Glutamatergic neuron (in vitro differentiated cells): Measurements from ENCODE around the gene NADSYN1. TPM values are rescaled to one million over a fixed set of nuclear protein-coding genes. Genes with fewer than 3 reads are reported as not detected.

ENCODE experiments used
- DNase-seq: peaks from one replicate; pipeline ENCODE4 v3.0.0; 2022
- H3K27ac Mint-ChIP-seq: one replicate; pipeline ENCODE4 v1.8.0; 2020; ENCODE audit warnings: mild to moderate bottlenecking, mixed read lengths, inconsistent platforms; ENCODE audit not compliant: unreplicated experiment
- H3K27me3 Mint-ChIP-seq: one replicate; pipeline ENCODE4 v1.8.0; 2020; ENCODE audit warnings: mild to moderate bottlenecking, moderate library complexity, mixed read lengths, inconsistent platforms; ENCODE audit not compliant: unreplicated experiment
- H3K36me3 Mint-ChIP-seq: one replicate; pipeline ENCODE4 v1.8.0; 2020; ENCODE audit warnings: mild to moderate bottlenecking, mixed read lengths, inconsistent platforms; ENCODE audit not compliant: unreplicated experiment
- H3K4me1 Mint-ChIP-seq: one replicate; pipeline ENCODE4 v1.8.0; 2020; ENCODE audit warnings: mild to moderate bottlenecking, low read depth, mixed read lengths, inconsistent platforms; ENCODE audit not compliant: unreplicated experiment
- H3K4me3 Mint-ChIP-seq: one replicate; pipeline ENCODE4 v1.8.0; 2020; ENCODE audit warnings: mild to moderate bottlenecking, mixed read lengths, inconsistent platforms; ENCODE audit not compliant: unreplicated experiment
- H3K9me3 Mint-ChIP-seq: one replicate; pipeline ENCODE4 v1.8.0; 2020; ENCODE audit warnings: mild to moderate bottlenecking, moderate library complexity, mixed read lengths, inconsistent platforms; ENCODE audit not compliant: unreplicated experiment
- total RNA-seq: library from RNA; stranded (reverse); fragmentation: NEBNext Ultra II Directional; extraction: Animal tissue kit (Norgen Biotek cat#: 25700); gene quantifications from one replicate; pipeline ENCODE4 v1.2.1, GENCODE V29; 2021; ENCODE audit not compliant: unreplicated experiment
- TF ChIP-seq, protein P1 (sequence below): fragments of 200-600 bp; sonication (generic); IDR thresholded peaks from one replicate; pipeline ENCODE4 v1.5.0; 2021; ENCODE audit not compliant: partially characterized antibody, unreplicated experiment

Gene NADSYN1
- total RNA-seq, 1 donor from 2014 or later, result 78.2 TPM

DNA sequence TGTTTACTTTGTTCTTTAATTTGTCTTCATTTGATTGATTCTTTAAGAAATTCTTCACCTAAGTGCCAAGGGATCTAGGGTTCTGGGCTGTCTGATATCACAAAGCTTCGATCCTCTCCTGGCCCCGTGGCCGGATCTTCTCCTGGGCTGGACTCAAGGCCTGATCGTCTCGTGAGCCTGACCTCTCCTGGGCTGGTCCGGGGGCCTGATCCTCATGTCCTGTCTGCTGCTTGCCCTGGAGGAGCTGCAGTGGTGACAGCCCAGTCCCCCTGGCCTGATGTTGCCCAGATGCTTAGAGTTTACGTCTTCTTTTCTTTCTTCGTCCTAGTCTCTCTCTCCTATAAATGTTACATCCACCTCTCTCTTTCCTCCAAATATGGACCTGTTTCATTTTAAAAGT, 3.3 kb downstream of the NADSYN1 start:
- H3K27ac Mint-ChIP-seq, result no peak overlapping the region
- peaks cover 12% of the 10 kb centered on the region for H3K27me3 Mint-ChIP-seq
- H3K9me3 Mint-ChIP-seq, result peaks cover 10% of the 10 kb centered on the region
- H3K4me3 Mint-ChIP-seq, result no peak overlapping the region
- H3K36me3 Mint-ChIP-seq, result peaks cover 11% of the 10 kb centered on the region
- TF ChIP-seq, protein P1, sequence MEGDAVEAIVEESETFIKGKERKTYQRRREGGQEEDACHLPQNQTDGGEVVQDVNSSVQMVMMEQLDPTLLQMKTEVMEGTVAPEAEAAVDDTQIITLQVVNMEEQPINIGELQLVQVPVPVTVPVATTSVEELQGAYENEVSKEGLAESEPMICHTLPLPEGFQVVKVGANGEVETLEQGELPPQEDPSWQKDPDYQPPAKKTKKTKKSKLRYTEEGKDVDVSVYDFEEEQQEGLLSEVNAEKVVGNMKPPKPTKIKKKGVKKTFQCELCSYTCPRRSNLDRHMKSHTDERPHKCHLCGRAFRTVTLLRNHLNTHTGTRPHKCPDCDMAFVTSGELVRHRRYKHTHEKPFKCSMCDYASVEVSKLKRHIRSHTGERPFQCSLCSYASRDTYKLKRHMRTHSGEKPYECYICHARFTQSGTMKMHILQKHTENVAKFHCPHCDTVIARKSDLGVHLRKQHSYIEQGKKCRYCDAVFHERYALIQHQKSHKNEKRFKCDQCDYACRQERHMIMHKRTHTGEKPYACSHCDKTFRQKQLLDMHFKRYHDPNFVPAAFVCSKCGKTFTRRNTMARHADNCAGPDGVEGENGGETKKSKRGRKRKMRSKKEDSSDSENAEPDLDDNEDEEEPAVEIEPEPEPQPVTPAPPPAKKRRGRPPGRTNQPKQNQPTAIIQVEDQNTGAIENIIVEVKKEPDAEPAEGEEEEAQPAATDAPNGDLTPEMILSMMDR, result no peak
- H3K4me1 Mint-ChIP-seq, result peaks cover 18% of the 10 kb centered on the region
- no peak for DNase-seq

- H3K4me3 Mint-ChIP-seq, result no peak overlapping the region
- TF ChIP-seq, protein P1, result no peak
- peak; percentile 7 for DNase-seq
- H3K27me3 Mint-ChIP-seq, result peaks cover 11% of the 10 kb centered on the region
- H3K27ac Mint-ChIP-seq, result no peak overlapping the region
- H3K36me3 Mint-ChIP-seq, result peaks cover 11% of the 10 kb centered on the region
- H3K9me3 Mint-ChIP-seq, result peaks cover 8% of the 10 kb centered on the region
- H3K4me1 Mint-ChIP-seq, result peaks cover 13% of the 10 kb centered on the region
Measured at GRCh38 chr11:71456831-71457230, 3.8 kb downstream of the NADSYN1 start.

- Mint-ChIP-seq H3K36me3 (peaks cover 11% of the 10 kb centered on the region), H3K27me3 (peaks cover 5% of the 10 kb centered on the region), H3K4me3 (no peak overlapping the region), H3K9me3 (peaks cover 5% of the 10 kb centered on the region), H3K27ac (no peak overlapping the region), H3K4me1 (peaks cover 5% of the 10 kb centered on the region)
- DNase-seq, result peak; percentile 2
- TF ChIP-seq, protein P1, result no peak
Measured at GRCh38 chr11:71458146-71459070, 5.4 kb downstream of the NADSYN1 start.

GRCh38 chr11:71459076-71459766, 6.2 kb downstream of the NADSYN1 start:
- peaks cover 11% of the 10 kb centered on the region for H3K36me3 Mint-ChIP-seq
- TF ChIP-seq, protein P1, result no peak
- DNase-seq, result peak; percentile 3
- H3K4me1 Mint-ChIP-seq, result peaks cover 3% of the 10 kb centered on the region
- H3K4me3 Mint-ChIP-seq, result no peak overlapping the region
- peak overlapping the region; percentile 53 for H3K27ac Mint-ChIP-seq
- H3K27me3 Mint-ChIP-seq, result peaks cover 5% of the 10 kb centered on the region
- H3K9me3 Mint-ChIP-seq, result peaks cover 4% of the 10 kb centered on the region

GRCh38 chr11:71459767-71460320, 6.8 kb downstream of the NADSYN1 start:
- Mint-ChIP-seq H3K36me3 (peaks cover 11% of the 10 kb centered on the region), H3K4me1 (peaks cover 3% of the 10 kb centered on the region), H3K27ac (peak overlapping the region; percentile 53), H3K27me3 (peaks cover 5% of the 10 kb centered on the region), H3K4me3 (no peak overlapping the region), H3K9me3 (peaks cover 5% of the 10 kb centered on the region)
- DNase-seq, result peak; percentile 15
- TF ChIP-seq, protein P1, result no peak
